Measurements from ENCODE around the gene BRPF1. TPM values are rescaled to one million over a fixed set of nuclear protein-coding genes. Genes with fewer than 3 reads are reported as not detected.

The BRPF1 gene
- total RNA-seq, 2 experiments from 2014 or later, result 23.7 to 25.6 TPM

GRCh38 chr3:9717563-9717962 lies 14.0 kb upstream of the BRPF1 start:
- intact Hi-C loops (cut with DNase I, micrococcal nuclease), result no loop called here
- no peak for ATAC-seq (ENCODE audit: poor library complexity)

GRCh38 chr3:9718118-9718517 lies 13.4 kb upstream of the BRPF1 start:
- Mint-ChIP-seq H3K27ac (no peak overlapping the region), H3K27me3 (no peaks in the 10 kb centered on the region), H3K4me3 (no peak overlapping the region), H3K4me1 (ENCODE audit: low read depth) (peaks cover 15% of the 10 kb centered on the region), H3K9me3 (no peaks in the 10 kb centered on the region), H3K36me3 (ENCODE audit: low read depth) (no peaks in the 10 kb centered on the region)
- Histone ChIP-seq H3K9me3 (ENCODE audit: control insufficient read depth in 1 of 2, insufficient read depth in 1 of 2, low read length in 2 of 2) (no peaks in the 10 kb centered on the region), H3K36me3 (ENCODE audit: insufficient read depth, low read length) (no peaks in the 10 kb centered on the region), H3K27ac (ENCODE audit: low read depth in 1 of 2, low read length in 2 of 2) (no peak overlapping the region), H3K4me1 (ENCODE audit: insufficient read depth, low read length) (peaks cover 9% of the 10 kb centered on the region), H3K4me3 (ENCODE audit: low read length) (no peak overlapping the region), H3K27me3 (ENCODE audit: control insufficient read depth in 1 of 2, insufficient read depth in 2 of 2, low read length in 2 of 2) (no peaks in the 10 kb centered on the region)
- ATAC-seq (ENCODE audit: poor library complexity), result peak; percentile 49
- TF ChIP-seq CTCF (IDR thresholded peaks at IDR 0.05), result no peak
- intact Hi-C loops (cut with DNase I, micrococcal nuclease), result no loop called here
- CTCF ChIA-PET, result interaction anchor here (0.9 kb wide), 1 partner anchor 9 kb away, joined by 3 read pairs; no protein-coding TSS in a partner anchor
- POLR2A ChIA-PET, result interaction anchor here (0.8 to 1.8 kb wide), 3 partner anchors 13 to 75 kb away, joined by 3 to 5 read pairs (median 4); partner anchors contain the start of genes ARPC4, BRPF1 and MTMR14
- no peak for DNase-seq

More at GRCh38 chr3:9717563-9717962, 14.0 kb upstream of the BRPF1 start:
- Mint-ChIP-seq H3K4me1 (ENCODE audit: low read depth) (peaks cover 15% of the 10 kb centered on the region), H3K4me3 (no peak overlapping the region), H3K27me3 (no peaks in the 10 kb centered on the region), H3K9me3 (no peaks in the 10 kb centered on the region), H3K36me3 (ENCODE audit: low read depth) (no peaks in the 10 kb centered on the region), H3K27ac (no peak overlapping the region)
- H3K4me3 ChIP-seq (ENCODE audit: low read length), result no peak overlapping the region
- H3K36me3 ChIP-seq (ENCODE audit: insufficient read depth, low read length), result no peaks in the 10 kb centered on the region
- ChIA-PET CTCF (interaction anchor here (0.9 kb wide), 1 partner anchor 10 kb away, joined by 3 read pairs; no protein-coding TSS in a partner anchor), POLR2A (interaction anchor here (1.3 to 1.8 kb wide), 2 partner anchors 69 to 75 kb away, joined by 3 to 5 read pairs; partner anchors contain the start of genes ARPC4 and MTMR14)
- no peaks in the 10 kb centered on the region for H3K9me3 ChIP-seq (ENCODE audit: control insufficient read depth in 1 of 2, insufficient read depth in 1 of 2, low read length in 2 of 2)
- no peak for TF ChIP-seq CTCF (IDR thresholded peaks at IDR 0.05)
- H3K27ac ChIP-seq (ENCODE audit: low read depth in 1 of 2, low read length in 2 of 2), result no peak overlapping the region
- DNase-seq, result no peak
- peaks cover 9% of the 10 kb centered on the region for H3K4me1 ChIP-seq (ENCODE audit: insufficient read depth, low read length)
- H3K27me3 ChIP-seq (ENCODE audit: control insufficient read depth in 1 of 2, insufficient read depth in 2 of 2, low read length in 2 of 2), result peaks cover 0 to 3% of the 10 kb centered on the region in 2 experiments

- H3K27ac Mint-ChIP-seq, result no peak overlapping the region
- no peaks in the 10 kb centered on the region for H3K27me3 Mint-ChIP-seq
- intact Hi-C loops (cut with DNase I, micrococcal nuclease), result no loop called here
- H3K27ac ChIP-seq (ENCODE audit: low read depth in 1 of 2, low read length in 2 of 2), result no peak overlapping the region
- H3K36me3 Mint-ChIP-seq (ENCODE audit: low read depth), result no peaks in the 10 kb centered on the region
- no peaks in the 10 kb centered on the region for H3K9me3 ChIP-seq (ENCODE audit: control insufficient read depth in 1 of 2, insufficient read depth in 1 of 2, low read length in 2 of 2)
- no peak overlapping the region for H3K4me3 Mint-ChIP-seq
- H3K9me3 Mint-ChIP-seq, result no peaks in the 10 kb centered on the region
- no peak for ATAC-seq (ENCODE audit: poor library complexity)
- no peak overlapping the region for H3K4me3 ChIP-seq (ENCODE audit: low read length)
- peaks cover 19% of the 10 kb centered on the region for H3K4me1 Mint-ChIP-seq (ENCODE audit: low read depth)
- POLR2A ChIA-PET, result no interaction called here
- DNase-seq, result no peak
- CTCF ChIA-PET, result no interaction called here
- no peak for TF ChIP-seq CTCF (IDR thresholded peaks at IDR 0.05)
- H3K36me3 ChIP-seq (ENCODE audit: insufficient read depth, low read length), result no peaks in the 10 kb centered on the region
- H3K4me1 ChIP-seq (ENCODE audit: insufficient read depth, low read length), result peaks cover 5% of the 10 kb centered on the region
- no peaks in the 10 kb centered on the region for H3K27me3 ChIP-seq (ENCODE audit: control insufficient read depth in 1 of 2, insufficient read depth in 2 of 2, low read length in 2 of 2)
Measured at GRCh38 chr3:9721015-9721699, 10.4 kb upstream of the BRPF1 start.
